A549 (cell line): Measurements from ENCODE around the gene RPH3AL. TPM values are rescaled to one million over a fixed set of nuclear protein-coding genes. Genes with fewer than 3 reads are reported as not detected.

ENCODE experiments used
- CHD4 ChIP-seq: fragments of 200-600 bp; sonication (generic); IDR thresholded peaks from 2 replicates; pipeline ENCODE4 v1.6.1; 2016; ENCODE audit warnings: antibody characterized with exemption, mild to moderate bottlenecking, borderline replicate concordance
- ESRRA ChIP-seq: fragments of 150-350 bp; IDR thresholded peaks from 2 replicates; pipeline ENCODE4 v1.6.1; 2014; ENCODE audit warnings: mild to moderate bottlenecking, low read length, borderline replicate concordance
- FOSB ChIP-seq: fragments of 250-450 bp; sonication (Bioruptor Pico); IDR thresholded peaks from 2 replicates; pipeline ENCODE4 v1.5.0; 2020; ENCODE audit warnings: mild to moderate bottlenecking, moderate library complexity
- HEYL ChIP-seq: fragments of 250-450 bp; sonication (Bioruptor Pico); IDR thresholded peaks from 2 replicates; pipeline ENCODE4 v1.8.0; 2021; ENCODE audit warnings: mild to moderate bottlenecking, moderate library complexity
- HMGXB4 ChIP-seq: fragments of 250-450 bp; sonication (Bioruptor Pico); IDR thresholded peaks from 2 replicates; pipeline ENCODE4 v1.5.0; 2021; ENCODE audit warnings: mild to moderate bottlenecking, moderate library complexity, borderline replicate concordance
- HOXB13 ChIP-seq: fragments of 250-450 bp; sonication (Bioruptor Pico); IDR thresholded peaks from 2 replicates; pipeline ENCODE4 v1.5.0; 2020; ENCODE audit warnings: low read depth, mild to moderate bottlenecking, moderate library complexity
- JUNB ChIP-seq: fragments of >200 bp; sonication (Bioruptor Twin); formaldehyde crosslinking; IDR thresholded peaks from 2 replicates; pipeline ENCODE4 v1.6.1; 2016
- KDM5A ChIP-seq: fragments of 200-600 bp; sonication (generic); IDR thresholded peaks from 2 replicates; pipeline ENCODE4 v1.6.1; 2016; ENCODE audit warnings: antibody characterized with exemption, mild to moderate bottlenecking
- MAFK ChIP-seq: fragments of 450-650 bp; IDR thresholded peaks from 2 replicates; pipeline ENCODE4 v1.6.1; 2014; ENCODE audit not compliant: partially characterized antibody
- MAZ ChIP-seq: fragments of 150-350 bp; IDR thresholded peaks from 2 replicates; pipeline ENCODE4 v1.6.1; 2014; ENCODE audit warnings: antibody characterized with exemption, low read depth, low read length, borderline replicate concordance
- NFE2L2 ChIP-seq: fragments of 150-350 bp; conservative IDR thresholded peaks from 2 replicates; pipeline ENCODE4 v1.6.1; 2014; ENCODE audit warnings: low read length
- NPAS2 ChIP-seq: fragments of 250-450 bp; sonication (Bioruptor Pico); IDR thresholded peaks from 2 replicates; pipeline ENCODE4 v1.8.0; 2022; ENCODE audit warnings: mild to moderate bottlenecking, moderate library complexity, borderline replicate concordance
- PBX3 ChIP-seq: IDR thresholded peaks from 2 replicates; pipeline ENCODE4 v1.6.1; 2012
- PHF8 ChIP-seq: fragments of 200-600 bp; sonication (generic); IDR thresholded peaks from 2 replicates; pipeline ENCODE4 v1.6.1; 2016; ENCODE audit warnings: low read depth, mild to moderate bottlenecking, antibody characterized with exemption, moderate library complexity, borderline replicate concordance
- POLR2A ChIP-seq: IDR thresholded peaks from 2 replicates; pipeline ENCODE4 v1.6.1; 2012; ENCODE audit warnings: mild to moderate bottlenecking, low read length
- POLR2AphosphoS2 ChIP-seq: conservative IDR thresholded peaks from 2 replicates; pipeline ENCODE4 v1.6.1; 2012; ENCODE audit warnings: low read length, improper control_type of control experiment, inconsistent platforms
- RAD21 ChIP-seq, 2 experiments: fragments of >200 bp in 1 of 2; sonication (Bioruptor Twin) in 1 of 2; formaldehyde crosslinking in 1 of 2; IDR thresholded peaks in 1 of 2; conservative IDR thresholded peaks in 1 of 2; 2 replicates in 1 of 2; 3 replicates in 1 of 2; pipeline ENCODE4 v1.6.1; 2012 to 2018; ENCODE audit warnings: inconsistent platforms in 1 of 2
- RARB ChIP-seq: fragments of 250-450 bp; sonication (Bioruptor Pico); IDR thresholded peaks from 2 replicates; pipeline ENCODE4 v1.8.0; 2021; ENCODE audit warnings: mild to moderate bottlenecking, moderate library complexity
- RCOR1 ChIP-seq: fragments of 150-350 bp; IDR thresholded peaks from 2 replicates; pipeline ENCODE4 v1.6.1; 2014; ENCODE audit warnings: antibody characterized with exemption, low read length, low read depth
- RFX5 ChIP-seq: fragments of 450-650 bp; IDR thresholded peaks from 2 replicates; pipeline ENCODE4 v1.7.1; 2014; ENCODE audit warnings: antibody characterized with exemption, mild to moderate bottlenecking, moderate library complexity
- SMC3 ChIP-seq: fragments of >200 bp; sonication (Bioruptor Twin); formaldehyde crosslinking; IDR thresholded peaks from 3 replicates; pipeline ENCODE4 v1.6.1; 2018; ENCODE audit warnings: inconsistent platforms
- TFCP2L1 ChIP-seq: fragments of 250-450 bp; sonication (Bioruptor Pico); IDR thresholded peaks from 2 replicates; pipeline ENCODE4 v1.5.0; 2021; ENCODE audit warnings: mild to moderate bottlenecking
- ZC3H11A ChIP-seq: fragments of 450-650 bp; IDR thresholded peaks from 2 replicates; pipeline ENCODE4 v1.6.1; 2014; ENCODE audit warnings: antibody characterized with exemption, mild to moderate bottlenecking
- polyA plus RNA-seq, 4 experiments: library from polyadenylated mRNA; depleted of rRNA in 3 of 4; stranded (reverse); fragments of >200 nt; fragmentation: RNase III in 1 of 4; extraction: RNeasy Plus Mini Kit Qiagen cat#74134 plus additional on column Dnase treatment in 1 of 4; gene quantifications; 2 replicates in 3 of 4; 3 replicates in 1 of 4; pipeline ENCODE4 v1.2.3, GENCODE V29; 2011 to 2017
- TF ChIP-seq, protein P1 (sequence below): IDR thresholded peaks from 2 replicates; pipeline ENCODE4 v1.6.1; 2012; ENCODE audit warnings: low read depth, borderline replicate concordance
- TF ChIP-seq, protein P2 (sequence below): fragments of >200 bp; sonication (Bioruptor Twin); formaldehyde crosslinking; IDR thresholded peaks from 3 replicates; pipeline ENCODE4 v1.6.1; 2016
- TF ChIP-seq, protein P3 (sequence below): IDR thresholded peaks from 2 replicates; pipeline ENCODE4 v1.6.1; 2012

Gene RPH3AL
- polyA plus RNA-seq, 2 of the 4 experiments (the other 2 are of a cell fraction), result 23.3 to 31.1 TPM

- TF ChIP-seq NPAS2 (CRISPR knock-in tag) (no peak), RCOR1 (no peak), RARB (CRISPR knock-in tag) (no peak), CHD4 (no peak), HMGXB4 (CRISPR knock-in tag) (no peak), JUNB (no peak), NFE2L2 (no peak), HEYL (CRISPR knock-in tag) (no peak), PHF8 (no peak), ZC3H11A (no peak), MAZ (no peak), POLR2AphosphoS2 (no peak), SMC3 (peak; percentile 69), FOSB (CRISPR knock-in tag) (no peak), MAFK (peak; percentile 53), RFX5 (no peak), RAD21 (conservative IDR thresholded peaks at IDR 0.05 in 1 of 2, IDR thresholded peaks at IDR 0.05 in 1 of 2) (peak; percentile 79 to 87), TFCP2L1 (CRISPR knock-in tag) (no peak), HOXB13 (CRISPR knock-in tag) (no peak), KDM5A (no peak), PBX3 (no peak), ESRRA (no peak), POLR2A (no peak)
- TF ChIP-seq, protein P1, sequence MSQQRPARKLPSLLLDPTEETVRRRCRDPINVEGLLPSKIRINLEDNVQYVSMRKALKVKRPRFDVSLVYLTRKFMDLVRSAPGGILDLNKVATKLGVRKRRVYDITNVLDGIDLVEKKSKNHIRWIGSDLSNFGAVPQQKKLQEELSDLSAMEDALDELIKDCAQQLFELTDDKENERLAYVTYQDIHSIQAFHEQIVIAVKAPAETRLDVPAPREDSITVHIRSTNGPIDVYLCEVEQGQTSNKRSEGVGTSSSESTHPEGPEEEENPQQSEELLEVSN, result no peak
- TF ChIP-seq, protein P2, sequence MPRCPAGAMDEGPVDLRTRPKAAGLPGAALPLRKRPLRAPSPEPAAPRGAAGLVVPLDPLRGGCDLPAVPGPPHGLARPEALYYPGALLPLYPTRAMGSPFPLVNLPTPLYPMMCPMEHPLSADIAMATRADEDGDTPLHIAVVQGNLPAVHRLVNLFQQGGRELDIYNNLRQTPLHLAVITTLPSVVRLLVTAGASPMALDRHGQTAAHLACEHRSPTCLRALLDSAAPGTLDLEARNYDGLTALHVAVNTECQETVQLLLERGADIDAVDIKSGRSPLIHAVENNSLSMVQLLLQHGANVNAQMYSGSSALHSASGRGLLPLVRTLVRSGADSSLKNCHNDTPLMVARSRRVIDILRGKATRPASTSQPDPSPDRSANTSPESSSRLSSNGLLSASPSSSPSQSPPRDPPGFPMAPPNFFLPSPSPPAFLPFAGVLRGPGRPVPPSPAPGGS, result no peak
- TF ChIP-seq, protein P3, sequence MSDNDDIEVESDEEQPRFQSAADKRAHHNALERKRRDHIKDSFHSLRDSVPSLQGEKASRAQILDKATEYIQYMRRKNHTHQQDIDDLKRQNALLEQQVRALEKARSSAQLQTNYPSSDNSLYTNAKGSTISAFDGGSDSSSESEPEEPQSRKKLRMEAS, result no peak
- TF ChIP-seq, all 56 proteins: peak for 4
Measured at GRCh38 chr17:164303-165235, 188.0 kb downstream of the RPH3AL start (continued).
